KOPT-K1 (cell line): Measurements from ENCODE around the gene ELFN1.

Source experiments
- H3K27ac ChIP-seq: fragments of 200-600 bp; sonication (generic); 2 replicates; pipeline ENCODE4 v1.5.1; 2016; ENCODE audit warnings: antibody characterized with exemption, mild to moderate bottlenecking, low read depth, low read length; ENCODE audit not compliant: poor library complexity, severe bottlenecking
- H3K36me3 ChIP-seq: fragments of 200-600 bp; sonication (generic); 2 replicates; pipeline ENCODE4 v1.5.1; 2017; ENCODE audit warnings: antibody characterized with exemption, mild to moderate bottlenecking, low read length, moderate library complexity; ENCODE audit not compliant: insufficient read depth
- H3K9me3 ChIP-seq: fragments of 200-600 bp; sonication (generic); 2 replicates; pipeline ENCODE4 v1.5.1; 2017; ENCODE audit warnings: antibody characterized with exemption, low read length, mild to moderate bottlenecking; ENCODE audit not compliant: insufficient read depth, poor library complexity, severe bottlenecking

ELFN1 gene

DNA sequence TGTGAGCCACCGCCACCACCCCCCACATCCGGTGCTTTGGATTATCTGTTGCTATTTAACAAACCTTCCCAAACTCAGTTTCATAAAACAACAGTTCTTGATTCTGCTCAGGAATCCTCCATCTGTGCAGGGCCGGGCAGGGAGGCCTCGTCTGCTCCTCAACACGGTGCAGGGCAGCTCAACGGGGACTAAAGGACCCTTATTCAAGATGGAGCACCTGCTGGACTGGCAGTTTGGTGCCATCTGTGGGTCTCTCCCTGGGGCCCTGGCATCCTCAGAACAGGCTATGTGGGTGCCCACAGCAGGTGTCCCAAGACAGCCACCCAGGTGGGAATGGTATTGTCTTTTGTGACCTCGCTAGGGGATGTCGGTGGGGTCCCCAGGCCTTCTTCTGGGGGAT, 31.0 kb upstream of the ELFN1 start:
- Histone ChIP-seq H3K27ac (no peak overlapping the region), H3K36me3 (no peaks in the 10 kb centered on the region), H3K9me3 (peaks cover 34% of the 10 kb centered on the region)

DNA sequence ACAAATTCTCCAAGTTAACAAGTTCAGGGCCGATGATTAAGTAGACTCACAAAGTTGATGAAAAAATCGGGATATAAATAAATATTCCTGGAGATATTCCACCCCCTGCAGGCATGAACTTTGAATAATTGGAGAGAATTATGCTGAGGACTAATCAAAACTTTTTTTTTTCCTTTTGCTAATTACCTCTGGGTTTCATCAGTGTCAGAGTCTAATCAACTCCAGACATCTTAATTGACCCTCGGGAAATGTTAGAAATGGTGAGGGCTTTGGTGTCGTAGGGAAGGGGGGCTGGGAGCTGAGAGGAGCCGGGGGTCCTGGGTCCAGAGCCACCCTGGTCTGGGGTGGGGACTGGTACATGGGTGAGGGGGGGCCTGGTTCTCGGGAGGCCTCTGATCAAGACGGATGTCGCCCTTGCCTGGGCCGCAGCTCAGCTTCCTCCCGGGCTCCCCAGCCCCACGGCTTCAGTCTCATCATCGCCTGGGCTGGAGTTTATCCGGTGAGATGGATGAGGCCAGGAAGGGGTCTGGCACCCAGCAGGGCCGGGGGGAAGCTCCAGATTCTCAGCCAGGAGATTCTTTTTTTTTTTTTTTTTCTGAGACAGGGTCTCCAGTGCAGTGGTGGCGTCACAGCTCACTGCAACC, 30.4 kb upstream of the ELFN1 start:
- Histone ChIP-seq H3K27ac (no peak overlapping the region), H3K9me3 (peaks cover 33% of the 10 kb centered on the region), H3K36me3 (no peaks in the 10 kb centered on the region)

DNA sequence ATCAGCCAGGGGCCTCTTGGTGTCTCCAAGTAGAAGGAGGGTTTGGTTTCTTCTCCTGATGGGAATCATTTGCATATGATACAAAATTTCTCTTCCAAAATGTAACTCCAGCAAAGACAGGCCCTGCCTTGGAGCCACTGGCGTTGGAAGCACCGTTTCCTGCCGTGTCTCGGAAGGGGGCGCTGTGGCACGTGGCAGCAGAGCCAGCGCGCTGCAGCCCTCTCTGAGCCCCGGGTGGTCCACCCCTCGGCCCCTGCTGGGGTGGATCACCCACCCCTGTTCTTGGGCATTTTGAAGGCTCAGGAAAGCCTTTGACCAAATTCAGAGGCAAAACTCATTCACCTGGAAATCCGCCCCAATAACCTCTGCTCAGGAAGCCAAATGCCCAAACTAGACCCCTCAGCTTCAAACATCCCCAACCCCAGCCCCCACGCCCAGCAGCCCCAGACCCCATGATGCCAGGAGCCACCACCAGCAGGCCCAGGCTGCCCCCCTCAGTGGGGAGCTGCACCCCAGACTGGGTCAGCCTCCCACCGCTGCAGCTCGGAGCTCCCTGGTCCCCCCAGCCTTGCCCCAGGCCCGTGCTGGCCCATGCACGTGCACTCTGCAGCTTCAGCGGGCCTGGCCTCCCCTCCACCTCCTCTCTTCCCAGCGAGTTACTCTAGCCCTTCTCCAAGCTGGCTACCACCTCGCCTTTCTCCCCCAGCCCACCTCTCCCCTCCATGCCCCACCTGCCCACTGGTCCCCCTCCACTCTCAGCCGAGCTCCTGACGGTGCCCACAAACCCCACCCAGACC, 29.5 kb upstream of the ELFN1 start:
- H3K9me3 ChIP-seq, result peaks cover 25% of the 10 kb centered on the region
- H3K27ac ChIP-seq, result no peak overlapping the region

DNA sequence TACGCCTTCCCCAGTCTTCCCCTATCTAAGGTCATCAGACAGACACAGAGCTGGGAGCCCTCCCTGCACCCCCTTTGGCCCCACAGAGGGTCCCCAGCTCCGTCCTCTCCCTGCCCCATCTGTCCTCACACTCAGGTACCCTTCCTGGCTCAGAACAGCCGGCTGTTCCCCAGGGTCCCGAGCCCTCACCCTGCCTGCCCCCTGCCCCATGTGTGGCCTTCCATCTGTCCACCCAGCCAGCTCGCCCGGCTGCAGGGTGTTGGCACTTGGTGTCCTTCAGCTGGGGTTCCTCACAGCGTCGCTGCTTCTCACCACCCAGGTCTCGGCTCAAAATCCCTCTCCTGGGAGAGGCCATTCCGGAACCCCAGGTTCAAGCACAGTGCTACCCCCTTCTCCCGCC, 28.9 kb upstream of the ELFN1 start:
- peaks cover 20% of the 10 kb centered on the region for H3K9me3 ChIP-seq
- no peak overlapping the region for H3K27ac ChIP-seq
- H3K36me3 ChIP-seq, result no peaks in the 10 kb centered on the region

More for the DNA sequence above, 29.5 kb upstream of the ELFN1 start:
- H3K36me3 ChIP-seq, result no peaks in the 10 kb centered on the region

GRCh38 chr7:1641661-1642260, 28.3 kb upstream of the ELFN1 start:
- no peaks in the 10 kb centered on the region for H3K36me3 ChIP-seq
- H3K27ac ChIP-seq, result no peak overlapping the region
- H3K9me3 ChIP-seq, result peaks cover 14% of the 10 kb centered on the region

DNA sequence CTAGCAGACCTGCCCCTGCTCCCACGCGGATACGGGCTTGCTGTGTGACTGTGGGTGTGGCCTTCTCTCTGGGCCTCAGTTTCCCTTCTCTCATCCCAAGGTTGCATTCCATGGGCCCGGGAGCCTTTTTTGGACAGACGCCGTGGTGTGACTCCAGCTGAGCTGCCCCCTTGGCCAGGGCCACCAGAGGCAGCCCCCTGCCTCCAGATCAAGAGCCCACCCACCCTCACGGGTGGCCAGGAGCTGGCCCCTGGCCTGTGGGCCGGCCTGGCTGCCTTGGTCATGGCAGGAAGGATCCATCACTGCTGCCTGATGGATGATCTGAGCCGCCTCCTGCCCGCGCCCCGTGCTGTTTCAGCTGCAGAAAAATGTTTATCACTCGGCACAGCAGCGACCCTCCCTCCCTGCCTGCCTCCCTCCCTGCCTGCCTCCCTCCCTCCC, 27.8 kb upstream of the ELFN1 start:
- Histone ChIP-seq H3K36me3 (no peaks in the 10 kb centered on the region), H3K9me3 (peaks cover 9% of the 10 kb centered on the region), H3K27ac (no peak overlapping the region)

- Histone ChIP-seq H3K36me3 (no peaks in the 10 kb centered on the region), H3K9me3 (no peaks in the 10 kb centered on the region), H3K27ac (no peak overlapping the region)
These were observed 26.6 kb upstream of the ELFN1 start for GRCh38 chr7:1643270-1644092.

- H3K9me3 ChIP-seq, result no peaks in the 10 kb centered on the region
- H3K36me3 ChIP-seq, result no peaks in the 10 kb centered on the region
- no peak overlapping the region for H3K27ac ChIP-seq
These were observed 25.6 kb upstream of the ELFN1 start for GRCh38 chr7:1644341-1645070.

DNA sequence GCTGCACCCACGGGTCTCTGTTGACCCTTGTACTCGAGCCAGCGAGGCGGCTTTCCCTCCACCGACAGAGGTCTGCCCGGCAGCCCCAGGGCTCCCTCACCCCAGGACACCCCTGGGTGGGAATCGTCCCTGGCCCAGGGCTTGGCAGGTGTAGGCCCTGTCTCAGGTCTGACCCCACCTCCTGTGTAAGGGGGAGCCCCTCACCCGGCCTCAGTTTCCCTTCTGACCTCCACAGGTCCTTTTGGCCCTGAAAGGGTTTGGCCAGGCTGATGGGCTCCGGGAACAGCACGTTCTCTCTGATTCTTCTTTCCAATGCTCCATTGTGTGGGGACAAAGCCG, 25.0 kb upstream of the ELFN1 start:
- no peak overlapping the region for H3K27ac ChIP-seq
- no peaks in the 10 kb centered on the region for H3K9me3 ChIP-seq
- H3K36me3 ChIP-seq, result no peaks in the 10 kb centered on the region

DNA sequence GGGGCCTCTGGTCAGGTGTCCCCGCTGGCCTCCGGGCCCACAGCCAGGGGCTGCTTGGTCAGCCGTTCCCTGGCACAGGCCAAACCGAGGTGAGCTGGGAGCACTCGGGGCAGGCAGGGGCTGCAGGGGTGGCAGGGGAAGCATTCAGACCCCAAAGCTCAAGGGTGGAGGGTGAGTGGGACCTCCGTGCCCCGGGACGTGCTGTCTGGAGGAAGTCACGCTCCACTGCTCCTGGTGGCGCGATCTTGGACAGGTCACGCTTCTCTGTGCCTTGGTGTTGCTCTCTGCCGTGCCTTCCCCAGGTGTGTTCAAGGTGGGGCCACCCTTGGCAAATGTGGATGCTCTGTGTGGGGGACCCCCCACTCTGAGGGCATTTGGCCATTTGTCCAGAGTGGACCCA, 24.6 kb upstream of the ELFN1 start:
- no peaks in the 10 kb centered on the region for H3K36me3 ChIP-seq
- H3K27ac ChIP-seq, result no peak overlapping the region
- no peaks in the 10 kb centered on the region for H3K9me3 ChIP-seq

DNA sequence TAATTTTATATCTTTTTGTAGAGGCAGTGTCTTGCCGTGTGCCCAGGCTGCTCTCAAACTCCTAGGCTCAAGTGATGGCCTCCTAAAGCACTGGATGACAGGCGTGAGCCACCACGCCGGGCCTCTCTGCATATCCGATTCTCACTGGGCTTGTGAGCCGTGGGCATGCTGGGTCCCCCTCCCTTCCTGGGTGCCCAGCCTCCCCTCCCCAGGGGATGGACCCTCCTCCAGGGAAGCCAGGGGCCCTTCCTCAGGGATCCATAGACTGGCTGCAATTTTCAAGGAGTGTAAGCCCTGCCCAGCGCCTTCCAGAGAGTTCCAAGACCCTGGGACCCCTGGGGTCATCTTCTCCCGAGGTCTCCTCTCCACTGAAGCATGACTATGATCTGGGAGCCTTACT, 23.7 kb upstream of the ELFN1 start:
- no peaks in the 10 kb centered on the region for H3K36me3 ChIP-seq
- no peak overlapping the region for H3K27ac ChIP-seq
- H3K9me3 ChIP-seq, result no peaks in the 10 kb centered on the region

DNA sequence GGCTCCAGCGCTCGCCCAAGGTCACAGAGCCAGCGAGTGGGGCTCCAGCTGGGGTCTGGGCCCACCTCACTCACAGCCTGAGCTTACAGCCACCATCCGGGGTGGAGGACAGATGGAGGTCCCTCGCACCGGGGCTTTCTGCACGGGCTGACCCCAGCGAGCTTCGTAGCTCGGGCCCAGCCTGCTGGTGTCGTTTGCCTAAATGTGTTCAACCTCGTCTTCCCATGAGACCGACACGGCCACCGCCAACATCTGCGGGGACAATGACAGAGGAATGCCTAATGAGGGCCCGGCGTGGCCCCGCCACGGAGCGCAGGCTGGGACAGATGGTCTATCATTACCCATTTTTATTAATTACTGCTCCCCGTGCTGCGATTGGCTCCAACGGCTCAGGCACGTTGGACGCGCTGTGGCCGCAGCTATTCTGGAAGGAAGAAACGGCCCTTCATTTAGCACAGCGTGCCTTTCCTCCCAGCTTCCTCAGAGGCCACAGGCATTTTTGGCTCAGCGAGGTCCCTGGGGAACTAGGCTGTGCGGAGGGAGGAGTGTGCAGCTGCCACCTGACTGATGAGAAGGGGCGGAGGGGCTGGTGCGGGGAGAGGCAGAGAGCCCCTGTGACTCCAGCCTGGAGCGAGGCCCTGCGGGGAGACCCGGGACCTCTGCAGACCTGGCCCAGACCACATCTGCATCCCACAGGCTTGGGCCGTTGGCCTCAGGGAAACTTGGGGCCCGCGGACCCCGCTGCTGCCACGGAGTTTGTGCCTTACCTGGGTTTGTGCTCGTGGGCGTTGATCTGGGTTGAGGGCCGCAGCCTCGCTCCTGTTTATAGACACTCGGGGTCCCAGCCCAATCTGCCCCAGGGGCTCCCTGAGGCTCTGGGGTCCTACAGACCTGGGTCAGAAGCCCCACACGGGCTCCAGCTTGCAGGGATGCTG, 22.9 kb upstream of the ELFN1 start:
- H3K27ac ChIP-seq, result no peak overlapping the region
- no peaks in the 10 kb centered on the region for H3K36me3 ChIP-seq
- H3K9me3 ChIP-seq, result no peaks in the 10 kb centered on the region

DNA sequence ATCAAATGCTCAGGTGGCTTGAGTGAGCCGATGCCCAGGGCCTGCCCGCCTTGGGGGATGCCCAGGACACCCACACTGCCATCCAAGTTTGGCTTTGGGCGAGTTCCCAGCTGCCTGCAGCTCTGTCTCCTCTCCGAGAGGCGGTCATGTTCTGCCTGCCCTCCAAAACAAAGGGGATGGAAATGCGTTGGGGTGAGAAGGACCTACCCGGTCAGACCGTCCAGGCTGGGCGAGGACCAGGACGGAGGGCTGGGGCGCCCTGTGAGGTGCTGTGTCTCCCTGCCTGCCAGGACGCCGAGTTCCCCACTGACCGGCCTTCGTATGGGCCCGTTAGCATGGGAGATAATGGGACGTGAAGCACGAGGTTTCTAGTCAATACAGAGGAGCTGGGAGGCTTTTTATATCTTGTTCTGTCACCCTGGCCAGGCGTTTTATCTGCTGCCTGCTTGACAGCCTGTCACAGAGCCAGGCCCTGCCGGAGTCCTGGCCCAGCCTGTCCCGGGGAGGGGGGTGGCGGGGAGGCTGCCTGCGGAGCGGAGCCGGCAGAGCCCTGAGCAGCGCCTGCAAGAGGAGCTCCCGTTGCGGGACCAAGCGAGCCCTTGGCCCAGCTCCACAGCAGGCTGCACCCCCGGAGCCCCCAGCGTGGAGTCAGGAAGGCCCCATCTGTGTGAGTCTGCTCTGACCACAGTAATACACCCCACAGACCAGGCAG, 22.0 kb upstream of the ELFN1 start:
- Histone ChIP-seq H3K9me3 (no peaks in the 10 kb centered on the region), H3K27ac (no peak overlapping the region), H3K36me3 (no peaks in the 10 kb centered on the region)
